HG03060 (cell line): ENCODE data around the gene BTBD9.

ENCODE experiments used
- ATAC-seq: cut with Tn5 transposase; IDR thresholded peaks from one replicate; pipeline ENCODE4 v1.9.1; 2021; ENCODE audit warnings: low read depth, moderate number of reproducible peaks; ENCODE audit not compliant: unreplicated experiment

Gene BTBD9

DNA sequence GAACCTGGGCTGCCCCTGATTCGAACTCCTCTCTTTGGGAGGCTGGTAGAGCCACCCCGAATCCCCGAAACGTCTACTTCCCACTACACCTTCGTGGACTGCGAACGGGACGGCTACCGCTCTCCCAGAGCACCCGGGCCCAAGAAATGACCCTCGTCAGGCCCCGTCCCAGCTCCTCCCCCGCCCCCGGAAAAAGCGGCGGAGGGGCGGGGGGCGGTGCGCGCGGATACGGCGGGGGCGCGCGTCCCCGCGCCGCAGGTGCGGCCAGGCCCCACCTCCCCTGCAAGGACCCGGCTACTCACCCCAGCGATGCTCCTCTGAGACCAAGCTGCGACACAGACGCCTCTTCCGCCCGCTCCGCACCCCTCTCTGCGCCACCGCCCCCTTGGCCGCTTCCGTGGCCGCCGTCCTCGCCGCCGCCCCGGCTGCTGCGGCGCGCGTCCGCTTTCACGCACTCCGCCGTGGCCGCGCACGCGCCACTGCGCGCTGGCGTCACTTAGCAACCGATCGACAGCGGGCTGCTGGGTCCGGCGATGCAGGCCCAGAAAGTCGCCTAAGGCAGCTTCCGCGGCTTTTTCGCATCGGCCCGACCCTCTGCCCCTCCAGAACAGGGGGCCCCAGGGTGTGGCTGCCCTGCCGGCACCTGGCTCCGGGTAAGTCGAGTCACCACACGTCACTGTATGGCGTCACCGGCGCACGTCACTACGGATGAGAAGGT, at the start of gene BTBD9:
BTBD9 (minus strand) TSS at position 432 of the 718 bp plus-strand sequence.
- peak; percentile 50 for ATAC-seq

- no peak for ATAC-seq
These were observed 48.9 kb upstream of the BTBD9 start for GRCh38 chr6:38688579-38689087.

GRCh38 chr6:38687549-38687948, 47.8 kb upstream of the BTBD9 start:
- ATAC-seq, result no peak

DNA sequence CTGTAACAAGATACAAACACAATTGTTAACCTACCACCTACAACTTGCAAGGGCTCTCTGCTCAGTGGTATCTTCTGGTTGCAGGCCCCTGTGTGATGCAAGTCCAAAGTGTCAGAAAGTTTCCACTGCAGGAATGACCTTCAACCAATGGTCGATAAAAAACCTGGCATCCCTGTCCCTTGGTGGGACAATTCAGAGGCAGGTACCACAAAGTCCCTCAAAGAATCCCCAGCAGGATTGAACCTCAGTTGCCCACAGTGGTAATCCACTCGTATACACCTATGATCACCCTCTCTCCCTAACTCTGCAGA, 47.3 kb upstream of the BTBD9 start:
- ATAC-seq, result no peak

DNA sequence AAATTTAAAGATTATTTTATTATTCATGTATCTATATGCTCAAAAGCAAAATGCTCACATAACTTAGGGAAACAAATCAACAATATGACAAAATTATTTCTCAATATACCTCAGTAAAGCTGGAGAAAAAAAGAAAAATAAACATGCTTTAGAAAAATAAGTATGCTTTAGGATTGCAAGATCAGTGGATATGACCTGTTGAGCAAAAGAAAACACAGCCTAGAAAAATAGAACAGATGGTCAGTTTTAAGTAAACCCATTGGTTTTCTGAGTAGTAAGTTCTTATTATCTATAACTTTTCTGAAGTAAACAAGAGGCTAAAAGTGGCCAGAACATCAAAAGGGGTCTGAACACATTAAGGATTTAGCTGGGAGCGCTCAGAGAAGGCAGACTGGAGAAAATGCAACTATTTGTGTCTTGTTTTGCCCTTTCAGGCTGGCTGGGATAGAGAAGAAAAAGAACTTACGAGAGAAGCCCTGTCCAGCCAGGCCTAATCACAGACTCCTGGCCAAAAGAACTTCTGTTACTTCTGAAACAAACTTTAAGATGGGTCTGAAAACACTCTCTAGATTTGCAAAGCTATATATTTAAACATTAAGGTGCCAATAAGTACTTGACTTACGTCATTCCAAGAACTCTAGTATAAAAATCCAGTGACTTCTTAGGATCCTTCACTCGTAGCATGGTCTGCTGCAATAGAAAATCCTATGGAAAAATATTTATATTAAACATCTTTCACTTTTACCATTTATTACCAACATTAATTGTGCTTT, 46.7 kb upstream of the BTBD9 start:
- ATAC-seq, result no peak

DNA sequence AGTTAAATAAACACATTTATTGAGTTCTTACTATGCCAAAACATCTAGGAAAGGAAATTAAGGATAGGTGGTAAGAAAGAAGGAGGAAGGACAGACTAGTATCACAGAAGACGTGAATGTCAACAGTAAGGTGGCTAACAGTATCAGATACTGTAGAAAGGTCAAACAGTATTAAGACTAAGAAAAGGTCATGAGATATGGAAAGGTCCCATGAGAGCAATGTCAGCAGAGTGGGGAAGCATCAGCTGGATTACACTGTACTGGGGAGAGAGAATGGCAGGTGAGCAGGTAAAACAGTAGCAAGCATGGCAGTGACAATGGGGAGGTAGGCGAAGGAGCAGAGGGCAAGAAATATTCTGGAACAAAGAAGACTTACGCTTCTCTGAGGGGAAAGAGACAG, 45.2 kb upstream of the BTBD9 start:
- ATAC-seq, result no peak

GRCh38 chr6:38684237-38684636, 44.5 kb upstream of the BTBD9 start:
- ATAC-seq, result no peak

DNA sequence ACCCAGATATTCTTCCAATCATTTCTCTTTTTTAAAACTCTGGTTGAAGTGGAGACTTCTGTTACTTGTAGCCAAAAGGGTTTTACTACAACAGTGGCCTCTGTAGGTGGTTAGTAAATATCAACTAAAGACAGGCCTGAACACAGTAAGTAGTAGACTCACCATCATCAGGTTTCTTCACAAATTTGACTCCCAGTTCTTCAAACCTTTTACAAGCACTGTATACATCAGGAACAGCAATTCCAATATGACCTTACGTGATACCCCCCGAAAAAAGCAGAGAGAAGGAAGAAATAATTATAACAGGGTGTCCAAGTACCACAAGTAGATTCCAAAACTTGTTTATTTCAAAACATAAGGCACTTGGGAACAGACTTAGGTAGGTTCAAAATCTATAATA, 42.1 kb upstream of the BTBD9 start:
- no peak for ATAC-seq

DNA sequence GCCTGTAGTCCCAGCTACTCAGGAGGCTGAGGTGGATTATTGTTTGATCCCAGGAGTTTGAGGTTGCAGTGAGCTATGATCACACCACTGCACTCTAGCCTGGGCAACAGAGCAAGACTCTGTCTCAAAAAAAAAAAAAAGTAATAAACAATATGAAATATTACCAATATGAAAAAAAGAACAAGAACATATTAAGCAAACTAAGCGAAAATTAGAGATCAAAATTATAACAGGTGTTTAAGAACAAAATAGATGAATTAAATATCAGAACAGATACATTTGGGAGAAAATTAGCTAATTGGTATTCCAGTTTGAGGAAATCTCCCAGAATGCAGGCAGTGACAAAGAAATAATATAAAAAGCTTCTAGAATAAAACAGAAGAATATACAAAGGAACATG, 39.9 kb upstream of the BTBD9 start:
- ATAC-seq, result no peak

GRCh38 chr6:38678178-38678760, 38.5 kb upstream of the BTBD9 start:
- ATAC-seq, result no peak

DNA sequence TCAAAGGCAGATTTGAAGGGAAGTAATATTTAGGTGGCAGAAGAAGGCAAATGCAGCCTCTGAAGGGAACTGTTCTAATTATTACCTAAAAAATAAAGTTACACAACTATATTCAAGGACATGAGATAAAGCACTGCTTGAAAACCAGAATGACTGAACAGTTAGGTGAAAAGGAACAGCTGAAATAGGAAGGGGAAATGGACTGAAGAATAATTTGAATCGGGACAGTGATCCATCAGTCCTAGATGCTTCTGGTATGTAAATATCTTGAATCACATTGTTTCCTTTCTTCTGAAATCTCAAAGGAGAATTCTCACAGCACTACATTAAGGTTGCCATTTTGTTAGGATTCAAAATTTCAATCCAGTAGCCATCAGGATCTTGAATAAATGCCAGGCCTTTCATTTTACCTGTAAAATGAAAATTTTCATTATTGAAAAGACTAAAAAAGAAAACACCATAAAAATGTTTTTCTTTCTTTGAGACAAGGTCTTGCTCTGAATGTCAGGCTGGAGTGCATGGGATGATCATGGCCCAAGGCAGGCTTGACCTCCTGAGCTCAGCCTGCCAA, 37.3 kb upstream of the BTBD9 start:
- ATAC-seq, result no peak

- no peak for ATAC-seq
These were observed 36.7 kb upstream of the BTBD9 start for GRCh38 chr6:38676236-38676973.

DNA sequence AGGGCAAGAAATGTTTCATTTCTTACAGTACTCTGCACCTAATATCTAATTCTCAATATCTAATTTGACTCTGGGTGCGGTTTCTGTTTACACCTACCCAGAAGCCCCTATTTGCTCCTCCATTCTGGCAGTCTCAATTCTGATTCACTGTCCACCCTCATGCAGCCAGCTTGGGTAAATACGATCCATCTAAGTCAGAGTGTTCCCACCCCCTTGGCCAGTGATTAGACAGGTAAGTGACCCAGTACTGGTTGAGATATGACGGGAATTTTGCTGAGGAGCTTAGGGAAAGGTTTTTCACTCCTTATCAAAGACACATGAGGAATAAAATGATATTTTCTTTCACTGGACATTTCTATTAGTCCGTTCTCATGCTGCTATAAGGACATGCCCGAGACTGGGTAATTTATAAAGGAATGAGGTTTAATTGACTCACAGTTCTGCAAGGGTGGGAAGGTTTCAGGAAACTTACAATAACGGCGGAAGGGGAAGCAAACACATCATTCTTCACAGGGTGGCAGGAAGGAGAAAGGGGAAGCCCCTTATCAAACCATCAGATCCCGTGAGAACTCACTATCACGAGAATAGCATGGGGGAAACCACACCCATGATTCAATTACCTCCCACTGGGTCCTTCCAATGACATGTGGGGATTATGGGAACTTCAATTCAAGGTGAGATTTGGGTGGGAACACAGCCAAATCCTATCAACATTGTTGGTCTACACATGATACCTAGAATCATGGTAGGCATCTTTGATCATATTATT, 33.9 kb upstream of the BTBD9 start:
- no peak for ATAC-seq

GRCh38 chr6:38671885-38672467, 32.2 kb upstream of the BTBD9 start:
- peak; percentile 55 for ATAC-seq

DNA sequence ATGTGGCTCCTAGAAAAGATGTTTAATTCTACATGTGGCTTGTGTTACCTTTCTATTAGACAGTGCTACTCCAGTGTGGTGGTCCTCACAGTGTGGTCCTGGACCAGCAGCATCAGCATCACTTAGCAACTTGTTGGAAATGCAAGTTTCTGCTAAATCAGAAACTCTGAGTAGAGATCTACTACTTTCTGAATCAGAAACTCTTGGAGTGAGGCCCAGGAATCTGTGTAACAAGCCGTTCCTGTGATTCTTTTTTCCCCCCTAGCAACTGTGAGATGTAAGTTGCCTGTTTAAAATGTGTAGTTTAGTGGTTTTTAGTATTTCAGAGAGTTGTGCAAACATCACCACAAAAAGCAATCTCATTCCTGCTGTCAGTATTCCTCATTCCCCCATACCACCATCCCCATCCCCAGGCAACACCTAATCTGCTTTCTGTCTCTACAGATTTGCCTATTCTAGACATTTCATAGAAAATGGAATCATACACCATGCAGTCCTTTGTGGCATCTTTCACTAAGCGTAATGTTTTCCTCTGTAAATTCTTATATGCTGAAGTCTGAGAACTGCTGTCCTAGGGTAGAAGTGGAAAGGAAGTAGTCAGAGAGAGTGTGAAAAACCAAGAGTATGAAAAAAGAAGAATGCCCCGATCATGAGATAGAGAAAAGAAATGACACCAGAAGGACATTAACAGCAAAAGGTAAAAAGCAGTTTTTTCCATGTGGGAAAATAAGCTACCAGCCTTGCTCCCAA, 18.9 kb upstream of the BTBD9 start:
- ATAC-seq, result no peak

GRCh38 chr6:38656896-38657295, 17.2 kb upstream of the BTBD9 start:
- no peak for ATAC-seq

DNA sequence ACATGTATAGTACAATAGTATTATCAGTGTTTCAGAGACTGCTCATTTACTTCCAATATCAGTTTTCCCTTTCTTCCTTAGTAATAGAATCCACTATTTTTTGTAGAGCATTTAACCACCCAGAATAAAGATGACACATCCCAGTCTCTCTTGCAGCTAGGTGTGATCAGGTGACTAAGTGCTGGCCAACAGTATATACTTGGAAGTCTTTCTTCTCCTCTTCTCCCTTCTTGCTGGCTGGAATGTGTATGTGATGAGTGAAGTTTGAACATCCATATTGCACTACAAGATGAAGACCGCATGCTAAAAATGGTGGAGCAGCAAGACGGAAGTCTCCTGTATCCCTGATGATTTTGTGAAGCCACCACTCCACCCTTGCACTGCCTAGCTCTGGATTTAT, 14.5 kb upstream of the BTBD9 start:
- no peak for ATAC-seq

- no peak for ATAC-seq
These were observed 11.5 kb upstream of the BTBD9 start for GRCh38 chr6:38651121-38651784.
